IMR-90 (cell line): ENCODE results near the gene PTPRG. TPM values are rescaled to one million over a fixed set of nuclear protein-coding genes. Genes with fewer than 3 reads are reported as not detected.
"Not testable (repeated sequence)": the region's sequence is repeated elsewhere in the genome, so short reads cannot be mapped to it uniquely, and the experiment has no call there.

Experiments used
- ATAC-seq: fragments of 200-7000 bp; cut with Tn5 transposase; 2 replicates; pipeline ENCODE4 v1.9.1; 2020; ENCODE audit warnings: low read depth, mild to moderate bottlenecking, moderate library complexity
- BruUV-seq: library from RNA; stranded (reverse); fragments of 400-500 nt; replicated peaks from 2 replicates; lab custom pipeline; 2021; lab: Mats Ljungman, UMichigan
- CTCF ChIA-PET: fragments of 300-600 bp; formaldehyde crosslinking; extraction: SDS; loops from one replicate; lab custom pipeline; 2021; ENCODE audit warnings: antibody characterized with exemption; lab: Yijun Ruan, JAX
- POLR2A ChIA-PET: fragments of 300-600 bp; sonication (Branson Sonifier 250); formaldehyde crosslinking; loops from one replicate; lab custom pipeline; 2022; ENCODE audit warnings: antibody characterized with exemption; ENCODE audit not compliant: unreplicated experiment; lab: Charles Lee
- DNase-seq: peaks from one replicate; pipeline ENCODE4 v3.0.0; 2013
- H2AFZ ChIP-seq: replicated peaks from 2 replicates; pipeline ENCODE3; 2013; ENCODE audit warnings: low read length, mild to moderate bottlenecking; ENCODE audit not compliant: poor library complexity
- H2AK5ac ChIP-seq: 2 replicates; pipeline ENCODE4 v1.6.1; 2013; ENCODE audit warnings: low read depth, low read length, inconsistent platforms
- H2AK9ac ChIP-seq: replicated peaks from 2 replicates; pipeline ENCODE3; 2013; ENCODE audit warnings: mild to moderate bottlenecking, low read depth, low read length, moderate library complexity; ENCODE audit not compliant: poor library complexity
- H2BK120ac ChIP-seq: 2 replicates; pipeline ENCODE4 v1.6.1; 2013; ENCODE audit warnings: low read depth, low read length, inconsistent platforms
- H2BK15ac ChIP-seq: 3 replicates; pipeline ENCODE4 v1.6.1; 2013; ENCODE audit warnings: low read depth, low read length, inconsistent platforms
- H2BK20ac ChIP-seq: 2 replicates; pipeline ENCODE4 v1.6.1; 2013; ENCODE audit warnings: low read depth, mild to moderate bottlenecking, inconsistent platforms, low read length, moderate library complexity
- H2BK5ac ChIP-seq: 2 replicates; pipeline ENCODE4 v1.6.1; 2013; ENCODE audit warnings: mild to moderate bottlenecking, low read depth, low read length, inconsistent platforms; ENCODE audit not compliant: poor library complexity, severe bottlenecking
- H3K14ac ChIP-seq: replicated peaks from 2 replicates; pipeline ENCODE4 v1.6.1; 2013; ENCODE audit warnings: low read depth, low read length, inconsistent platforms
- H3K18ac ChIP-seq: 2 replicates; pipeline ENCODE4 v1.6.1; 2013; ENCODE audit warnings: low read depth, low read length, control low read depth
- H3K23ac ChIP-seq: 2 replicates; pipeline ENCODE4 v1.6.1; 2013; ENCODE audit warnings: low read depth, low read length, inconsistent platforms
- H3K27ac ChIP-seq: 2 replicates; pipeline ENCODE4 v1.5.1; 2013; ENCODE audit warnings: mild to moderate bottlenecking, control low read depth, low read length; ENCODE audit not compliant: insufficient read depth
- H3K27me3 ChIP-seq: 2 replicates; pipeline ENCODE4 v1.6.1; 2013; ENCODE audit warnings: low read length; ENCODE audit not compliant: control insufficient read depth, insufficient read depth
- H3K36me3 ChIP-seq: 2 replicates; pipeline ENCODE4 v1.6.1; 2013; ENCODE audit warnings: low read length, mixed read lengths; ENCODE audit not compliant: control insufficient read depth, insufficient read depth
- H3K4ac ChIP-seq: 2 replicates; pipeline ENCODE4 v1.6.1; 2013; ENCODE audit warnings: low read depth, low read length, inconsistent platforms
- H3K4me1 ChIP-seq: 2 replicates; pipeline ENCODE4 v1.6.1; 2013; ENCODE audit warnings: low read length, mixed read lengths; ENCODE audit not compliant: control insufficient read depth, insufficient read depth
- H3K4me2 ChIP-seq: 2 replicates; pipeline ENCODE4 v1.6.1; 2013; ENCODE audit warnings: low read depth, mild to moderate bottlenecking, control low read depth, low read length, moderate library complexity
- H3K4me3 ChIP-seq: 2 replicates; pipeline ENCODE4 v1.5.1; 2013; ENCODE audit warnings: low read depth, mild to moderate bottlenecking, control low read depth, low read length, moderate library complexity; ENCODE audit not compliant: insufficient read depth
- H3K56ac ChIP-seq: 2 replicates; pipeline ENCODE4 v1.6.1; 2013; ENCODE audit warnings: low read length, inconsistent platforms; ENCODE audit not compliant: insufficient read depth; ENCODE audit errors: extremely low read depth
- H3K79me1 ChIP-seq, 2 experiments: 2 replicates each; pipeline ENCODE4 v1.6.1; 2013; ENCODE audit warnings: low read length in 2 of 2, inconsistent platforms in 1 of 2, low read depth in 1 of 2
- H3K9ac ChIP-seq: 2 replicates; pipeline ENCODE4 v1.6.1; 2013; ENCODE audit warnings: low read depth, low read length, control low read depth
- H3K9me1 ChIP-seq: 2 replicates; pipeline ENCODE4 v1.6.1; 2013; ENCODE audit warnings: low read length, inconsistent platforms; ENCODE audit not compliant: insufficient read depth
- H3K9me3 ChIP-seq: 2 replicates; pipeline ENCODE4 v1.6.1; 2013; ENCODE audit warnings: low read length; ENCODE audit not compliant: control insufficient read depth, insufficient read depth
- H4K20me1 ChIP-seq: 2 replicates; pipeline ENCODE4 v1.6.1; 2013; ENCODE audit warnings: low read length, inconsistent platforms; ENCODE audit not compliant: insufficient read depth
- H4K5ac ChIP-seq: 2 replicates; pipeline ENCODE4 v1.6.1; 2013; ENCODE audit warnings: mild to moderate bottlenecking, low read depth, low read length, control low read depth
- H4K8ac ChIP-seq, 2 experiments: 2 replicates each; pipeline ENCODE4 v1.6.1; 2013; ENCODE audit warnings: low read depth in 2 of 2, low read length in 2 of 2, control low read depth in 1 of 2, inconsistent platforms in 1 of 2
- H4K91ac ChIP-seq: 2 replicates; pipeline ENCODE4 v1.6.1; 2013; ENCODE audit warnings: low read depth, low read length, inconsistent platforms; ENCODE audit not compliant: insufficient read depth
- CEBPB ChIP-seq: IDR thresholded peaks from 2 replicates; pipeline ENCODE4 v1.6.1; 2012; ENCODE audit warnings: low read depth, low read length, improper control_type of control experiment
- WGBS, 2 experiments: methylation state at CpG; one replicate each; pipeline versions ENCODE4 v1.1.5 to v1.1.7; 2013; ENCODE audit warnings: missing lambda C conversion rate in 2 of 2; ENCODE audit not compliant: insufficient read length in 1 of 2; ENCODE audit errors: extremely low coverage in 2 of 2; 5-methylcytosine and 5-hydroxymethylcytosine counted together
- dilution Hi-C: fragments of 300-500 bp; cut with HindIII; formaldehyde crosslinking; loops from one replicate; pipeline ENCODE4 v1.14.3; 2018; ENCODE audit warnings: low sequenced_read_pairs; ENCODE audit not compliant: unreplicated experiment
- in situ Hi-C: fragments of 300-500 bp; cut with MboI; formaldehyde crosslinking; loops from 3 replicates; pipeline ENCODE4 v1.14.3; 2019; ENCODE audit warnings: low sequenced_read_pairs, inconsistent platforms, mixed read lengths
- intact Hi-C: fragments of 100-400 bp; cut with micrococcal nuclease; formaldehyde crosslinking; loops from 2 replicates; pipeline ENCODE4 v1.10.0; 2022
- polyA plus RNA-seq, 3 experiments: library from polyadenylated mRNA; depleted of rRNA; stranded (reverse); fragments of >200 nt; gene quantifications; 2 replicates each; pipeline ENCODE4 v1.2.3, GENCODE V29; 2012; ENCODE audit warnings: low replicate concordance in 1 of 3
- total RNA-seq: library from RNA; depleted of rRNA; stranded (reverse); fragments of >200 nt; gene quantifications from 2 replicates; pipeline ENCODE4 v1.2.3, GENCODE V29; 2012

The PTPRG gene
- total and polyA plus RNA-seq, 2 of the 4 experiments (the other 2 are of a cell fraction): 7.7 to 31.0 TPM

- H4K91ac ChIP-seq, H2BK120ac ChIP-seq, H3K14ac ChIP-seq, H3K4me1 ChIP-seq, H2BK20ac ChIP-seq, DNase-seq, H3K4me2 ChIP-seq, H3K9ac ChIP-seq, H2AFZ ChIP-seq, in situ Hi-C loops, ATAC-seq, H3K9me1 ChIP-seq, BruUV-seq, H3K36me3 ChIP-seq, H3K9me3 ChIP-seq, H2AK5ac ChIP-seq, H4K5ac ChIP-seq, dilution Hi-C loops, H2AK9ac ChIP-seq, H3K56ac ChIP-seq, H3K27ac ChIP-seq, H2BK15ac ChIP-seq, H3K4me3 ChIP-seq, H2BK5ac ChIP-seq, H3K27me3 ChIP-seq, H4K8ac ChIP-seq, POLR2A ChIA-PET, H3K23ac ChIP-seq, CTCF ChIA-PET, H3K18ac ChIP-seq, H3K4ac ChIP-seq, H4K20me1 ChIP-seq: not testable (repeated sequence)
- 0 out of 2 replicates have a peak, but pooled peaks have one; percentile 29 for TF ChIP-seq CEBPB
- WGBS, 2 experiments: no CpG with 5 or more reads among the region's 5 CpGs
- intact Hi-C loops: loop anchor here (10.0 kb wide), 1 partner anchor 252 kb away; the partner anchor contains the start of gene PTPRG
- H3K79me1 ChIP-seq: peaks cover 27 to 31% of the 10 kb centered on the region in 2 experiments
These were observed 254.9 kb downstream of the PTPRG start for GRCh38 chr3:61816304-61816703.
